Fibroblast of skin of left biceps (primary cell): ENCODE data around the gene PRDM16.
"Not testable (repeated sequence)": the region's sequence is repeated elsewhere in the genome, so short reads cannot be mapped to it uniquely, and the experiment has no call there.

Source experiments
- DNase-seq, 2 experiments: peaks; one replicate each; pipeline ENCODE4 v3.0.0-alpha.2; 2013; ENCODE audit warnings: low read depth in 2 of 2

PRDM16 gene

GRCh38 chr1:3082051-3082450 lies 13.0 kb downstream of the PRDM16 start:
- DNase-seq: no peak

- DNase-seq: no peak
These were observed 13.8 kb downstream of the PRDM16 start for GRCh38 chr1:3082571-3083516.

- DNase-seq: no peak
These were observed 15.2 kb downstream of the PRDM16 start for GRCh38 chr1:3084154-3084553.

GRCh38 chr1:3084726-3085125 lies 15.7 kb downstream of the PRDM16 start:
- no peak for DNase-seq

GRCh38 chr1:3085721-3086120 lies 16.7 kb downstream of the PRDM16 start:
- DNase-seq: no peak

GRCh38 chr1:3086272-3086974 lies 17.4 kb downstream of the PRDM16 start:
- DNase-seq: no peak

GRCh38 chr1:3087049-3087448 lies 18.0 kb downstream of the PRDM16 start:
- DNase-seq: no peak

GRCh38 chr1:3087946-3088668 lies 19.1 kb downstream of the PRDM16 start:
- not testable (repeated sequence) for DNase-seq

GRCh38 chr1:3089490-3089889 lies 20.5 kb downstream of the PRDM16 start:
- DNase-seq: no peak

GRCh38 chr1:3091334-3091733 lies 22.3 kb downstream of the PRDM16 start:
- DNase-seq: no peak

GRCh38 chr1:3092530-3092929 lies 23.5 kb downstream of the PRDM16 start:
- no peak for DNase-seq

GRCh38 chr1:3093898-3094626 lies 25.1 kb downstream of the PRDM16 start:
- no peak for DNase-seq

- DNase-seq: no peak
These were observed 26.1 kb downstream of the PRDM16 start for GRCh38 chr1:3094863-3095780.

- no peak for DNase-seq
These were observed 27.3 kb downstream of the PRDM16 start for GRCh38 chr1:3096345-3096744.

- DNase-seq: no peak
These were observed 28.2 kb downstream of the PRDM16 start for GRCh38 chr1:3097231-3097630.

- DNase-seq: no peak
These were observed 28.9 kb downstream of the PRDM16 start for GRCh38 chr1:3097861-3098260.

GRCh38 chr1:3099861-3100260 lies 30.9 kb downstream of the PRDM16 start:
- no peak for DNase-seq

GRCh38 chr1:3101124-3101939 lies 32.3 kb downstream of the PRDM16 start:
- DNase-seq: no peak

GRCh38 chr1:3102641-3103040 lies 33.6 kb downstream of the PRDM16 start:
- DNase-seq: no peak
